ENCODE results near the gene COL8A1. TPM values are rescaled to one million over a fixed set of nuclear protein-coding genes. Genes with fewer than 3 reads are reported as not detected.
"Not testable (repeated sequence)": the region's sequence is repeated elsewhere in the genome, so short reads cannot be mapped to it uniquely, and the experiment has no call there.

COL8A1 gene
- total RNA-seq, 1 donor from 2014 or later, result 0.22 TPM

DNA sequence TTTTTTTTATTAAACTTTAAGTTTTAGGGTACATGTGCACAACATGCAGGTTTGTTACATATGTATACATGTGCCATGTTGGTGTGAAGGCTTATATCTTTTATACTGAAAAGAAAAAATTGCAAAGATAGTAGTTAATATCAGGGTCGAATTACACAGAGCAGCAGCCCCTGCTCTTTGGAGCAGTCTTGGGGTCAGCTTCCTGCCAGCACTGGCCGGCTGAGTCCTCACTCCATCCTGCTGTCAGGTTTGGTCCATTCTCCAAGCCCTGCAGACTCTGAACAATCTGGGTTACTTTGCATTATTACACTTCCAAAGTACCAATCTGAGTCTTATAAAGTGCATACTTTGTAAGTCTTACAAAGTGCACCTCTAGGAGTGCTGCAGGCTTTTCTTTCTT, 66.0 kb downstream of the COL8A1 start:
- intact Hi-C loops (cut with micrococcal nuclease), result no loop called here

DNA sequence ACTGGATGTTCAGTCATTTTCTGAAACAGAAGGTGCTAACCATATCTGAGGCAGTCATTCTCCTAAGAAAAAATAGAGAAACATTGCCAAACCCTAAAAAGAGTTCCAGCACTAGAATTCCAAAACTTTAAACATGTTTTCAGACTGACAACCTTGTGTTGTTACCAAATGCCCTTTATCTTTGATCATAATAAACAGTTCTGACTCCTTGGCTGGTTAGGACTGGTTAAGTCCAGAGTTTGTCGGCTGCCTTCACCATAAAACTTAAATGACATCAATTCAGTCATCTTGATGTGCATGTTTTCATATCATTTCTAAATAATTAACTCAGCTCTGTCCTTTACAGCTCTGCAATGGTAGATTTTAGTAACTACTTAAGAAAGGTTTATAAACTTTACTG, 68.0 kb downstream of the COL8A1 start:
- intact Hi-C loops (cut with micrococcal nuclease), result no loop called here

DNA sequence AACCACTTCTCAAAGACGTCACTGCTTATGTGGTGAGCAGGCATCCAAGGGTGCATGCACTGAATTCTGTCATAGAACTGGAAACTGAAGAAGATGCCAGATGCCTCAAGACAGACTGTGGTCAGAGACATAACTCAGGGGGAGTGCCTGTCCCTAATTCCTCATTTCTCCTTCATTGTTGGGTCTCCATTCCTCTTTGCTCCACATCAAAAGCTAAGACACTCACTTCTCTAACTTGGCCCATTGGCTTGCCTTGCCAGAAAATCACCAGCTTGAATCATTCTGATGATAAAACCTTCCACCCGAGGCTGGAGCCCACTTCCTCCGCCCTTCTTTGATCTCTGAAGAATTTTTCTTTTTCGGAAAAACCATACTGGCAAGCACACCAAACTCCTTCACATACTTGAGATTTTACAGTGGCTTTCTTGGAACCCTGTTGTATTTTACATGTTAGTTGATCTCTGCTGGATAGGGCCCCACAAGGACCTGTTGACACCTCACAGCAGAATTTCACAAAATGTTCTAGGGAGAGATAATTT, 69.9 kb downstream of the COL8A1 start:
- intact Hi-C loops (cut with micrococcal nuclease), result no loop called here

DNA sequence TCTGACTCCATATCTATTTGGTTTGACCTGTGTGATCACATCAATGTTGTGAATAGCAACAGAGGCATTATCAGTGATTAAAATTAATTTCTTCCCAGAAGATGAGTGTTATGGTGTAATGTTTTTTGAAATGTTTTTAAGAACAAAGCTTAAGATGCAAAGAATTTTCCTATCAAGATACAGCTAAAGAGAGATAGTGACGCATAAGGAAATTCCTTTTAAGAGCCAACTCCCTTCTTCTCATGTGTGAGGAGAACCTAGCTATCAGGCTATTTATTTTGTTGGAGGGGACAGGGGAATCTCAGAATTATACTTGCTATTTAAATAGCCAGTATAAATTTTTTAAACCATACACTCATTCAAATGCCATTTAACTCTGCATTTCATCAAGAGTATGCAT, 71.3 kb downstream of the COL8A1 start:
- intact Hi-C loops (cut with micrococcal nuclease), result no loop called here

DNA sequence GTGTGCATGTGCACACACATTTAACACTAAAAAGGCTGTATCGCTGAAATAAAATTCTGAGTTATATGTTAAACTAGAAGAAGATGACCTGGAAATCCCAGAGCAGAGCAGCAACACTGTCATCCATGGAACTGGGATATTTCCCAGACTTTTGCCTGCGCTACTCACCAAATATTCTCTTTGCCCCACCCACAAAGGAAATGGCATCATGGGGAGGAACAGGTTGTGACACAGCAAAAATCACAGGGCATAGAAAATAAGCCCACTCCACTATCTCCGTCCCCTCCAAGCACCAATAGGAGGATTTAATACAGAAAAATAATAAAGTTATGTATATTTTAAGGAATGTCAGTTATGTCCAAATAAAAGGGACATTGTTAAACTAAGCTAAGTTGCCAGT, 71.7 kb downstream of the COL8A1 start:
- intact Hi-C loops (cut with micrococcal nuclease), result no loop called here

DNA sequence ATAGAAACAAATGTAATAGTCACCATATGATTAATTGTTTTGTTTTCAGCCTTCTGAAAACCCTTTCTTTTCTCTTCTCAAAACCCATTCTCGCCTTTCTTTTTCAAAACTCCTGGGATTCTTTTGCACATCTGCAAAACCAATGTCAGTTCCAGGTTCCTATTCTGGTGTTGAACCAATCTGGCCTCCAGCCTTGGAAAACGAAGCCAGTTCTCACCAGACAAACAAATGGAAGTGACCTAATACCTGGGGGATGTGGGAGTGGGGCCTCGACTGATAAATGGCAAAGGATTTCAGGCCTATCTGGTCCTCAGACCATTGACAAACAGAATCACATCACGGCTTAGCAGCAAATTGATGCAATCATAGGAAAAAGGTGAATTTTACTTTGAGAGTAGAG, 73.0 kb downstream of the COL8A1 start:
- intact Hi-C loops (cut with micrococcal nuclease), result no loop called here

DNA sequence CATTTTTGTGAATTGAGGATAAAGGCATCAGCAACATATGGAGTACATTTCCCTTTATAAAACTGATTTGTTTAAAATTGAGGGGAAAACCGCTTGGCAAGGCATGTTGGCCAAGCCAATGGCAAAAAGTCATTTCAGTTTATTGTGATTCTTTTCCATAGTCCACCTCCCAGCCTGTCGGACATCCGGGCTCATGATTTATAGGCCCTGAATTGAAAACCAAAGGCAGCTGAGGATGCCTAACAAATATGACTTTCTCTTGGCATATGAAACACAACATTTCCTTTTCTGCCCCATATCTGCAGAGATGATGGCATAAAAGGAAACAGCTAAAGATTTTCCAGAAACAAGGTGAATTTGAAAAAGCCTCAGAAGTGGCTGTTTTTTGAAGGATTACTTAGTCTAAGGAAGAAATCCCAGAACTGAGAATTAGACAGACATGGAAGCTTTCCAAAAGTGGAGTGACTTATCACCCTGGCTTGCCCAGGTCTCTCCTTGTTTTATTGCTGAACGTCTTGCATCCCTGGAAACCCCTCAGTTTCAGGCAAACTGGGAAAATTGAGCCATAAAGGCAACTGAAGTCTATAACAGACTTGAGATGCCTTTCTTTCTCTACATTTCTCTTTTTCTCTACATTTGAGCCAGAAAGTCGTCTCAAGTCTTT, 74.0 kb downstream of the COL8A1 start:
- intact Hi-C loops (cut with micrococcal nuclease), result no loop called here

DNA sequence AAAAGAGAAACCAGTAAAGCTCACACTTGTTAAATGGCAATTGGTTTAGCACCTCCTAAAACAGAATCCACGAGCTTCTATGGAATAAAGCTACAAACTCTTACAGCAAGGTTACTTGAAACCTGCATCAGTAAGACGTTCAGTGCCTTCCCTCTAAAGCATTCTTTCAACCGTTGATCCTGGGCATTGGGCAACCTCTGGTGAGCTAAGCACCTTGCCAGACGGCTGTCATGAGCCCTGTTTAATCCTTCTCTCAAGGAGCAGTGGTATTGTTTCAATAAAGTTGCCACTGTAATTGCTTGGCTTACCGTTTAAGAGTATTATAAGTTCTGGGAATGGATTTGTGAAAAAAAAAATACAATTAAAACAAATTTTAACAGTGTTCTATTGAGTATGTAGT, 75.0 kb downstream of the COL8A1 start:
- intact Hi-C loops (cut with micrococcal nuclease), result no loop called here

DNA sequence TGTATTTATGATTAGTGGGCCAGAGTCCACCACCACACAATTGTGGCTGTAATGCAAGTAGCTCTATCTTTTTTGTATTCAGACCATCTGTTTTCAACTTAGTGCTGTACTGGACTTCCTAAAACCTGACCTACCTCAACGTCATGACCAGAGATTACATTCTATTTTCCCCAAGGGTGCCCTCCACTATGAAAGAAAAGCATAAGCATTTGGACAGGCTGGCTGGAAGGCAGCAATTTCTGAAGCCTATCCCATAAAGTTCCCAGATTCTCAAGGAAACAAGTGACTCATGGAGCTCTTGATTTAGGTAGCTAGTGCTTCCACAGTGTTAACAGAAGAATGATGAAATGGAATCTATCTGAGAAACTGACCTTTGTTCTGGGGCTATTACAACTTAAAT, 75.8 kb downstream of the COL8A1 start:
- intact Hi-C loops (cut with micrococcal nuclease), result no loop called here

DNA sequence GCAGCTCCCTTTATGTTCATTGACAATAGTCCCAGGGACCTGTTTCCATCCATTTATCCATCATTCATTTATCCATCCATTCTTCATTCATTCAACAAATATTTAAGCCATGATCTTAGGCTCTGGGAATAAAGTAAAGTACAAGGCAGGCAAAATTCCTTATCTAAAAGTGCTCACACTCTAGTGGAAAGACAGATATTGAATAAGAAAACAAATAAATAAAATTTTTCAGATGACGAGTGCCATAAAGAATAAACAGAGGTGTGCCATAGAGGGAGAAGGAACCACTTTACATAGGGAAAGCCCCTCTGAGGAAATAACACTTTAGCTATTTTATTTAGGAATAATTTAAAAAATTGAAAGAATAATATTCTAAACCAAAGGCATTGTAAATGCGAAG, 76.2 kb downstream of the COL8A1 start:
- intact Hi-C loops (cut with micrococcal nuclease), result no loop called here

DNA sequence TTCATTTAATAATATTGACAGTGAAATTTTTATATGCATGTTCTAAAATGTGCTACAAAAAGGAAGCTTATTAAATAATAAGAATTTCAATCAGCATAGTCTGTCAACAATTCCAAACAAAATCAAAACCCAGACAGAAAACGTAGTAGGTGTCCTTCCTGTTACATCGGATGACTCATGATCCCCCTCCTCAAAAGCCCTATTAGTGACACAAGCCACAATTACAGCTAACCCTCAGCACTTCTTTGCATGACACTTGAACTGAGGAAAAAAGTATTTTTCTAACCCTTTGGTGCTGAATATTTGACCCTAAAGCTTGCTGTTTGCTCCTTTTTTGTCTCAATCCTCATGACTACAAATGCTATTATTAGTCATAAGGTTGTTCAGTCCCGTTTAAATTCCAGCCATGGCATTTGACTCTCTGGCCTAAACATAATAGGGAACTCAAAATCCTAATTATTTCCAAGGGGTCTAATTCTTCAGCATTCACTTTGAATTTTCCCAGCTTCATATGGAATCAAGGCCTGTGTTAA, 78.1 kb downstream of the COL8A1 start:
- intact Hi-C loops (cut with micrococcal nuclease), result no loop called here

DNA sequence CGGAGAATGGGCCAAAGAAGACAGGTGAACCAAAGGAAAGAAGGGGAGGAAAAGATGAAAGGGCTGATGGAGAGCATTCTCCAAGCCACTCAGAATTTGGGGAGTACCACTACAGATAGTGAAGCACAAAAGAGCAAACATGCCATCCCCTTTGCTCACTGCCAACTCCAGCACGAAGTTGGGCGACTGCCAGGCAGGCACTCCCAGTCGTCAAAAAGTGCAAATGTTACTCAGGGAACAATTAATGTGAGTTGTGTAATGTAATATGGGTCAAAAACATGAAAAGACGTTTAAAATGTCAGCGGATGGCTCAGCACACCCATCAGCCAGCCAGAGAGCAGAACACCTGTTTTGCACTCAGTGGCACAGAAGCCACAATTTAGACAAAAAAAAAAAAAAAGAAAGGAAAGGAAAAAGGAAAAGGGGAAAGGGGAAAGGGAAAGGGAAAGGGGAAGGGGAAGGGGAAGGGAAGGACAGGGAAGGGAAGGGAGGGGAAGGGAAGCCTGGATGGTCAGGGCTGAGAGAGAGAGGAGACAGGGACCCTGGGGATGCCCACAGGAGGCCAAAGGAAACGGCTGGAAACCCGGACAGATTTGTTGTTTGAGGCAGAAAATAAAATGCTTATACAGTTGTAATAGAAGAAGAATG, 82.7 kb downstream of the COL8A1 start:
- intact Hi-C loops (cut with micrococcal nuclease), result no loop called here

DNA sequence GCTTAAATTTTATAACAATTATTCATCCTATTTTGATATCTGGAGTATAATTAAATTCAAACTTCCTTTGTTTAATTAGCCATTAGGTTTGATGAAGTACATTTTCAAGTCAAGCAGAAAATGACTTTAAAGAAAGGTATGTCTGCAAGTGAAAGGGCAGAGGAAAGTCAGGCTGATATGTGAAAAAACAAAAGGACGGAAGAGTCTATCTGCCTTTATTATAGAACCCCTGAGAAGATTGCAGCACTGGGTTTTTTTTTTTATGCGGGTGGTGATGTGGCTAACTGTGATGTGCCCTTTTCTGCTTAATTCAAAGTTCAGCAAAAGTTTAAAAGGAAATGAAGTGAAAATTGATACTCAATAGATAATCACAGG, 83.2 kb downstream of the COL8A1 start:
- intact Hi-C loops (cut with micrococcal nuclease), result no loop called here

DNA sequence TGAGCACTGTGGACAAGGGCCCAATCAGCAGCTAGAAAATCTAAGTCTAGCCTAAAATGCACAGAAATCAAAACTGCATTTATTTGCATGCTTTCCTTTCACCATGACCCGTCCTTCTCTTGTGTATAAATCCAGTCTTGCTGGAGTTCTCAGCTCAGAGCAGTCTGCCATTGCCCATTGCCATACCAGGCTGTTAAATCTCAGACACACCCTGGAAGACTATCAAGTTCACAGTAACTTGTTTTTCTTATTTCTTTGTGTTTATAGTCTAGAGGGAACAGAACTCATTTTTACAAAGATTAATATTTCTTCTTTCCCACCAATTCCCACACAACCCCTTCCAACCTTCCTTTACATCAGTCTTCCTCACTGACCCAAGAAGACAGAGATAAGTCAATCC, 85.9 kb downstream of the COL8A1 start:
- intact Hi-C loops (cut with micrococcal nuclease), result no loop called here

DNA sequence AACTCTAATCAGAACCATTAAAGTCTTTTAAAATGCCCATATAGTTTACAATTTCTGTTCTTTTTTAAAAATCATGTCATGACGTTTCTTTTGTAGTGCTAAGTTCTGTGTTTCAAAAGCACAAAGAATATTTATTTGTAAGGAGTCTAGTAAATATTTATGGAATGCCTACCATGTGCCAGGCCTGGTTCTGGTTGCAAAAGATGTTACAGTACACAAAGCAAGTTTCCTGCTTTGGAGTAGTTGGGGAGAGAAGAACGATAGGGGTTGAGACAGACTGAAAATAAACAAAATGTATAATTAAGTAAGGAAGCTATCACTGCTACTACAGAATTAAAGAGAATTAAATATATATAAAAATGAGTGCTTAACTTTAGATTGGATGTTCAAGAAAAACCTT, 92.5 kb downstream of the COL8A1 start:
- intact Hi-C loops (cut with micrococcal nuclease), result no loop called here

DNA sequence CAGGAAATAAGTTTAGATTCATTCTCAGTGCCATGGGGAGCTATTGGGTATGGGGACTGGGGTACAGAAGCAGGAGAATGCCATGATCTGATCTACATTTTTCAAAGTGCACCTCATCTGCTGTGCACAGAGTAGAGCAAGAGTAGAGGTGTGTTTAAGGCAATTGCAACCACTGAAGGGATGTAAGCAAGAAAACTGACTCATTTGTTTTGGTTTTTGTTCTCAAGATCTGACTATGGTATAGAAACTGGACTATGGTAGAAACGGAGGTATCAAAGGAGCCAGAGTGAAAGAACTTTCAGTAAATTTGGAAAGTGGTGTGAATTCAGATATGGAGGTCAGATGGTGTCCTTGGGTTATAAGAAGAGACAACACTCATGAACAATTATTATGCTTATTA, 93.1 kb downstream of the COL8A1 start:
- intact Hi-C loops (cut with micrococcal nuclease), result no loop called here

DNA sequence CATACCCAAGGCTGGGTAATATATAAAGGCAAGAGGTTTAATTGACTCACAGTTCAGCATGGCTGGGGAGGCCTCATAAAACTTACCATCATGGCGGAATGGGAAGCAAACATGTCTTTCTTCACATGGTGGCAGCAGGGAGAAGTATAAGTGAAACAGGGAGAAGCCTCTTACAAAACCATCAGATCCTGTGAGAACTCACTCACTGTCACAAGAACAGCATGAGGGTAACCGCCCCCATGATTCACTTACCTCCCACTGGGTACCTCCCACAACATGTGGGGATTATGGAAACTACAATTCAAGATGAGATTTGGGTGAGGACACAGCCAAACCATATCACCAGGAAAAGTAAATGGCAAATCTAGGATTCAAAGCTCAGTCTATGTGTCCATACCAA, 102.0 kb downstream of the COL8A1 start:
- intact Hi-C loops (cut with micrococcal nuclease), result not testable (repeated sequence)

DNA sequence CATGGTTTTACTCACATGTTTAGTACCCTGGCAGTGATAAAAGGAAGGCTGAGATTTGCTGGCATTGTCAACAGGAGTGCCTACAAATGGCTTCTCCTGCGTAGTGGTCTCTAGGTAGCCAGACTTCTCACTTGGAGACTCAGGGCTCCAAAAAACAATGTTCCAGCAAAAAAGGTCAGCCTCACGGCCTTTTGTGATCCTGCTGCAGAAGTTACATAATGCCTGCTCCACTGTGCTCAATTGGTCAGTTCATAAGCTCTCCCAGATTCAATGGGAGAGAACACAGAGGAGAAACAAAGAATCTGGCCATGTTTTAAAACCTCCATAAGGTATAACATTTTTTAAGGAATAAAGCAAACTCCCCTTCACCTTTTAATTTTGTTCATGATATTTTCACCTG, 103.2 kb downstream of the COL8A1 start:
- intact Hi-C loops (cut with micrococcal nuclease), result no loop called here

DNA sequence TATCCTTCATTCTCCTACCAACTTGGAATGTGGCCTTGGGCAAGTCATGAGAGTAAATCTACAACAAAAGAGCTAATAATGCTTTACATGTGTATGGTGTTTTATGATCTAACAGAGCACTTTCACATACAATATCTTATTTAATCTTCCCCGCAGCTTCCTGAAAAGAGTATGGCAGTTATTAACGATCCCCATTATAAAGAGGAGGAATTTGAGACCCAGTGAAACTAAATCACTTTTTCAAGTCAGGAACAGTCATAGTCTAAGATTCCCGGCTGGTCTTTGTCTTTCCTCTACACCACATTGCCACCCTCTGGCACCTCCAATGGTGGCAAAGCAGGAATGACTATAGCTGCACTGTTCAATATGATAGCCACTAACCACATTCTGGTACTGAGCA, 109.5 kb downstream of the COL8A1 start:
- intact Hi-C loops (cut with micrococcal nuclease), result no loop called here

DNA sequence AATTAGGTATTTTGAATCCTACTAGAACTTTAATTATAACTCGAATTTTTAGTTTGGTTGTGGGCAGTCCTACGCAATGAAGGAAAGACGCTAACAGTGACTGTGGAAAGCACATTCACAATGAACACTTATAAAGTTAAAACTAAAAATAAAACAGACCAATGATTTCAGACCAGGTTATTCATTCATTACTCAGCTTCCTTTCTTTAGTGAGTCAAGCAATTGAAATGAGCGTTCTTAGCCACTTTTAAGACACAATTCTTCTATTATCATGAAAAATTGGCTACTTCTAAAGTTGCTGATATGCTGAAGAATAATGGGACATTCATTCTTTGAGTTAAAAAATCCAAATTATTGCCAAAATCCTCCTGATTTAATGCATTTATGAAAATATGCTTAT, 113.3 kb downstream of the COL8A1 start:
- intact Hi-C loops (cut with micrococcal nuclease), result loop anchor here (5.0 kb wide), 1 partner anchor 1149 kb away; no protein-coding TSS in a partner anchor

DNA sequence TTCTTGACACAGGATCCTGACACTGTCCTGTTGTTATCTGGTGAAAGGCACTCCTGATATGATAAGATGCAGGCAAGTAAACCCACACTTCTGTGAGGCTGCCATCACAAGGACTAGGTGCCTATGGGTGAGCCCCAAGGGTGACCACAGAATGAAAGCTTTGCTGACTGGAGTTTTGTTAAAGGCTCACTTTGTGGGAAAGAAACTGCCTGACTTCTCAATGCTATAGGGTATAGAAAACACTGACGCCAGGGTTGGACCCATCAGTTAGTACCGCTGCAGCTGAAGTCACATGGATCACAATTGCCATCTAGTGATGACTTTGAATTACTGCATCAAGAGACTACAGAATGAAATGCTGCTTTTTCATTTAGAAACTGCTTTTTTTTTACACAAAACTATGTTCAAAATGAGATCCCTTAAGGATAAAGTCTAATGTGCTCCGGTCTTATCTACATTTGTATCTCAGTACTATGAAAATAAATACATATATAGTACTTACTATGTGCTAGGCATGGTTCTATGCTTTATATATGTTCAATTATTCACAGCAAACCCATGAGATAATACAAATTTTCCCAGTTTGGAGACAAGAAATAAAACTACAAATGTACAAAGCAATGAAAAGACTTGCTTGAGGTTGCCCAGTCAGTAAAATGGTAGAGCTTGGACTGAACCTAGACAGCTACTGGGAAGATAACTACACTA, 115.0 kb downstream of the COL8A1 start:
- intact Hi-C loops (cut with micrococcal nuclease), result loop anchor here (1.0 to 5.0 kb wide), 4 partner anchors 254 to 1151 kb away; no protein-coding TSS in a partner anchor

DNA sequence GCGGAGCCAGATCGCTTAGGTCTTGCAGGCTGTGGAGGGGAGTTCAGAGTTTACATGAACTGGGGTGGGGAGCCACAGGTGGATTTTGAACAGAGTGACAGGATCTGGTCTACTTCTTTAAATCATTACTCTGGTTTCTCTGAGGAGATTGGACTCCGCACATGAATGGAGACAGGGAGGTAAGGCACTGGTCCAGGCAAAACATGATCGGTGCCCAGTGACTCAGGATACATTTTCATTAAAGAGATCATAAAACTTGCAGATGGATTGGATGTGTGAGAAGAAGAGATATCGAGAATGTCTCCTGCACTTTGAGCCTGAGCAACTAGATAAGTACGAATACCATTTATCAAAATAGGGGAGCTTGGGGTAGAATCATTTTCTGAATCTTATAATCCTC, 117.4 kb downstream of the COL8A1 start:
- intact Hi-C loops (cut with micrococcal nuclease), result no loop called here

All from T-helper 1 cell treated with Interleukin-12 subunit alpha and Interleukin-12 subunit beta and Interleukin-4 antibody, amounts not matched to agents 30 ng/mL and 1 ng/mL, for 36 hours (primary cell).